Right hindlimb (tissue), 1 donor: ENCODE results near the gene VAV3.

Experiments
- DNase-seq: peaks from one replicate; pipeline ENCODE4 v3.0.0-alpha.2; 2018

VAV3 gene

DNA sequence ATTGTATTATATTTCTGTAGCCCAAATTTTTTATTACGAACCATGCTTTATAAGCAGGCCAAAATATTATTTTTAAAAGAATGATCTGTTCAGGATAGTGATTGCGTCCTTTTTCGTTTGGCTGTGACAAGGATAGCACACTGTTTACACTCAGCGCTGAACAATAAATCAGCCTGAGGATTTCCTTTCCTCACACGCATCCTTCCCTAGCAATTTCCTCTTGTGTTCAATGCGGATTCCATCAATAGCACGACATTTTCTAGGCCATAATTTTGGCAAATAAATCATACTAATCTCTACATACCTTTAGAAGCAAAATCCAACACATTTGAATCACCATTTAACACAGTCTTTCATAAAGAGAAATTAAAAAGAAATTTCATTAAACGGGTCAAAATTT, 1.6 kb upstream of the VAV3 start:
- no peak for DNase-seq

DNA sequence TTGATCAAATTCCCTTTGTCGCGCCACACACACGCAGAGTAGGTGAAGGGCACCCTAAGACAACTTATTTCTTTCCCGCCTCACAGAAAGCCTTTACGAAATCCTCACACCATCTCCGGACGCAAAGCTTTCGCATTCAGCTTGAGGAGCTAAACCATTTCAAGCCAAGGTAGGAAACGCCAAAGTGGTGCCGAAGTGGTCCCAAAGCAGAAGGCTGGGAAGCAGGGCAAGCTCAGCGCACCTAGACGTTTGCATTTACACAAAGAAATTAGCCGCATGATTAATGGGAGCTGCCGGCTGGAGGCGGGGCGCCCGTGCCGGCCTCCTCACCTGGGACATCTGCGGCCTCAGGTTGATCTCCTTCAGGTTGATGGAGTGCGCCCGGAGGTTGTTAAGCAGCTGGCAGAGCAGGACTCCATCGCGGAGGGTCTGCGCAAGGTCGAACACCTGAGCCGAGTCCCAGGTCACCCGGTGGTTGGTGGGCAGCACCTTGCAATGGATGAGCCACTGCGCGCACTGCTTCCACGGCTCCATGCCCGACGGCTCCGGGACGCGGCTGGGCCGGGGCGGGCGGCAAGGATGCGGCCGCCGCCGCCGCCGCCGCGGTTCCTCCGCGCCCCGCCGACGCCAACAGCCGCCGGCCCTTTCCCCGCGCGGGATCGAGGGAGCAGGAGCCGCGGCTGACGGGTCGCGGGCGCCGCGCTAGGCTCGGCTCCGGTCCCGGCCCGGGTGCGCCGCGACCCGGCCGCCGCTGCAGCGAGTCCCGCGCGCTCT, 457 bp downstream of the VAV3 start:
- DNase-seq: peak; percentile 29

DNA sequence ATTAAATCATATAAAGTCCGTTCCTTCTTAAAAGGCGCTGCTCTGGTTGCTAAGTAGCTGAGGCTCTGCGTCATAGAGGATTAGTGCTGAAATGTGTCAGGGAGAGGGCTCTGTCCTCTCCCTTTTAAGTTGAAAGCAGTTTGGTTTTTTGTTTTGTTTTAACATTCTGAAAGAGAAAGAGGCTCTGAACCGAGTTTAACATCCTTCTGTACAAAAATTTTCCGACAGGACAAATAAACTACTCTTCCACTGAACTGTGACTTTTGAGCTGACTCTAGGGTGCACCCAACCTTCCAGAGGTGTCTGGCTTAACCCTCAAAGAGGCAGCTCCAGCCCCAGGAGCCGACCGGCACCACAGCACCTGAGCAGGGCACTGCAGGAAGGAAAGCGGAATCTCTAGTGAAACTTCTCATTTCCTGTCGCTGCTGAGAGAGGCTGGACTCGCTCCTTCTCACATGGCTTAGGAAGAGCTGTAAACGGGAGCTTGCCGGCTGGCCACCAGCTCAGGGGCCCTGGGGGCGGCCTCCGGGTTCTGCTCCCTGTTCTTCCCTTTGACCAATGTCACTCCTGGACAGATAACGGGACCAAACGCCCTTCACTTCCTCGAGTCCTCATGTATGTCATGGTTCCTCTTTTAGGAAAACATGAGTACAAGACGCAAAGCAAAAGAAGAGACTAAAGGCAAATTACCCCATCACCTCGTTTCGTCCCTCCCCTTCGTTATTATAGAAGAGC, 1.2 kb downstream of the VAV3 start:
- peak; percentile 37 for DNase-seq

GRCh38 chr1:107963008-107963407, 2.0 kb downstream of the VAV3 start:
- DNase-seq: no peak

GRCh38 chr1:107954719-107955415, 10.1 kb downstream of the VAV3 start:
- DNase-seq: no peak

- DNase-seq: no peak
Observed at GRCh38 chr1:107954126-107954525, 10.9 kb downstream of the VAV3 start.

GRCh38 chr1:107953556-107953955, 11.4 kb downstream of the VAV3 start:
- DNase-seq: no peak

- no peak for DNase-seq
Observed at GRCh38 chr1:107952989-107953388, 12.0 kb downstream of the VAV3 start.

DNA sequence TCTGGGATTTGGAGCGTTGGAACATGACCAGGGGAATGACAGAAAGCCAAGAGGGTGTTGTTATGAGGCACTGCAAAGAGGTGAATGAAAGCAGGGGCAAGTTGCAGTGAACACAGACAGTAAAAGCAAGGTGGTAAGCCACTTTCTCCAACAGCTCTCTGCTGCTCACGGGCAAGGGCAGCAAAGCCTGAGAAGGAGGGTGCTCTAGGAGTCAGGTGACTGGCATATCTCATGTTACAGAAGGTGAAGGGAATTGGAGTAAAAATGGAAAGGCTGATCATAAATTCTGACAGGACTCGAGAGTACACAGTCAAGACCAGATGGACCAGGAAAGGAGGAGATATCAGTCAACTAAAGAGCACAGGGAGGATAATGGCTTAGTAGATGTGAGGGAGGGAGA, 14.5 kb downstream of the VAV3 start:
- no peak for DNase-seq

DNA sequence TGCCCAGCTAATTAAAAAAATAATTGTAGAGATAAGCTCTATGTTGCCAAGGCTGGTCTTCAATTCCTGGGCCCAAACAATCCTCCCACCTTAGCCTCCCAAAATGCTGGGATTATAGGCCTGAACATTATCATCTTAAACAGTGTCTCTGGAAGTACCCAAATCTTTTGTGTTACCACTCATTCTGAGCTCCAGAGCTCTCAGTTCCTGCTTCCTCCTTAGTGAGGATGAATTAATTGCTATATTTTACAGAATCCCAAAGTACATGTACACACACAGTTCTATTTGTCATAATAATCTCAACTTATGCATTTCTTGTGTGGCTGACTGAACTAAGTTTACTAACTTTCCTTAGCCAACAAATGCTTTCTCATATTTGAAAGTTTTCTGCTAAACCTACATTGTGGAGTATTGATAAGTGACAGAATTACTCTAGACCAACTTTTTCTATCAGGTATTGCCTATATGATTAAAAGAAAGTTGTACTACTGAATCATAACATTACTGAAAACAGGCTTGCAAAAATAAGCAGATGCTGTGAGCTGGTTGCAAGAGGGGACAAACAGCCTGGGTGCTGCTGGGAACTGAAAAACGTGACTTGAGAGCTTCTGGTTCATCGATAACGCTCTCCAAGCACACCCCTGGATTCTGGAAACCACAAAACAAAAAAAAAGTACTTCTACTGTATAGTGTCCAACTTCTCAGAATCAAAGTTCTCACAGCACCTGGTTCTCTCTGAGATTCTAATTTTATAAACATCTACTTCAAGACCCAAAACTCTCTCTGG, 15.3 kb downstream of the VAV3 start:
- no peak for DNase-seq

GRCh38 chr1:107946794-107947193, 18.2 kb downstream of the VAV3 start:
- DNase-seq: no peak

- DNase-seq: no peak
Observed at GRCh38 chr1:107943694-107944093, 21.3 kb downstream of the VAV3 start.

DNA sequence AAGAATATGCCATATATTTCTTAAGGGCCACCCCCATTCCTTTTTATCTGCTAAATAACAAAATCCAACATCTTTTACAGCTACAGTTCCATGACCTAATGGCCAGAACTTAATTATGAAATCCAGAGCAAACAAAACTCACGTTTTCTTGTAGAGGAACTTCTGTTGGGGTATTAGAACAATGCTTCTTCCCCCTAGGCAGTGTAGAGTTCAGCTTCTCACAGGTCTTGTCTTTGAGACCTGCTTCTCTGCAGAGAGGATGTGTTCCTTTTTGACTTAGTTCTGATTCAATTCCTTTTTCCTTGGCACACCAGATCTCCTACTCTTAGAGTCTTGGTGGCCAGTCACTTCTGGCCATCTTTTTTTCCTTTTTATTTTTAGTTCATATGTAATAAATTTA, 22.2 kb downstream of the VAV3 start:
- DNase-seq: no peak

DNA sequence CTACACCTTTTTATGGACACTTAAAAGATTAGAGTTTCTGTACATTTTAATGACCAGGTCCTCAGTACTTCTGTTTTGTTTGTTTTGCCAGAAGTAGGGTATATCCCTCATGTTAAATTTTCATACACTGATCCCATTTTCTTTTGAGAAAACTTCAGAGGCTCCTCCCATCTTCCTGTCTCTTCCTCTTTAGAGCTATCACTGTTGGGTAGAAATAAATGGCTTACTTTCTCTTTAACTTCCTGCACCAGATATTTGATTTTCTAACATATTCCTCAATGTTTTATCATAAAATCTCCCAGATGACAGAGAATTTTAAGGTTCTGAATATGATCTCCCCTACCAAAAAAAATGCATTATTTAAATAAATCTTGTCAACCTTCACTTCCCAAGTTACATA, 23.4 kb downstream of the VAV3 start:
- no peak for DNase-seq

DNA sequence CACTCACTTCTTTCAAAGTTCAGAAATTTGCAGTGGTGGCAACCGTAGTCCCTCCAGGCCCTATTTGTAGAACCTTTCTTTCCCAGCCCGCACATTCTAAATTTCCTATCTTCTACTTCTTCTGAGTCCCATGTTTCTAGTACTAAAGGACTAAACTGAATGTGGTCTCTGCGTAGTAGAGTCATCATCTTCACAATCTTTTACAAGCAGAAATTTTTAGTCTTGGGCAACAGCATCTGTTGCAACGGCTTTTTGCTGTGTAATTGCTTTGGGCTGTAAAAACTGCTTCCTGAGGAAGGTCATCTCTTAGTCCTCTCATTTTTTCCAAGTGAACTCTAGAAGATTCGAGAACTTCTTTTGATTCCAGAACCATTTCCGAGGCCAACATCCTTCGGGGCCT, 23.9 kb downstream of the VAV3 start:
- DNase-seq: no peak

DNA sequence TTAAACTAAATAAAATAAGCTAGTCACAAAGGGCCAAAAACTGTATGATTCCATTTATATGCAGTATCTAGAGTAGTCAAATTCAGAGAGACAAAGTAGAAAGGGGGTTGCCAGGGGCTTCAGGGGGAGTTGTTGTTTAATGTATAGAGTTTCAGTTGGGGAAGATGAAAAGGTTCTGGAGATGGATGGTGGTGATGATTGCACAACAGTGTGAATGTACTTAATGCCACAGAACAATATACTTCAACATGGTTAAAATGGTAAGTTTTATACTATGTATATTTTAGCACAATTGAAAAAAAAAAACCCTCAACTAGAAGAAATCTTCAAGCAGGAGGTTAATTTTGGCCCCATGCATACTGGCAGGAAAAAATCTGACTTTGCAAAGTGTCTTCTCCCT, 24.3 kb downstream of the VAV3 start:
- no peak for DNase-seq

GRCh38 chr1:107940017-107940577, 24.9 kb downstream of the VAV3 start:
- DNase-seq: no peak

GRCh38 chr1:107939256-107939655, 25.7 kb downstream of the VAV3 start:
- DNase-seq: no peak

DNA sequence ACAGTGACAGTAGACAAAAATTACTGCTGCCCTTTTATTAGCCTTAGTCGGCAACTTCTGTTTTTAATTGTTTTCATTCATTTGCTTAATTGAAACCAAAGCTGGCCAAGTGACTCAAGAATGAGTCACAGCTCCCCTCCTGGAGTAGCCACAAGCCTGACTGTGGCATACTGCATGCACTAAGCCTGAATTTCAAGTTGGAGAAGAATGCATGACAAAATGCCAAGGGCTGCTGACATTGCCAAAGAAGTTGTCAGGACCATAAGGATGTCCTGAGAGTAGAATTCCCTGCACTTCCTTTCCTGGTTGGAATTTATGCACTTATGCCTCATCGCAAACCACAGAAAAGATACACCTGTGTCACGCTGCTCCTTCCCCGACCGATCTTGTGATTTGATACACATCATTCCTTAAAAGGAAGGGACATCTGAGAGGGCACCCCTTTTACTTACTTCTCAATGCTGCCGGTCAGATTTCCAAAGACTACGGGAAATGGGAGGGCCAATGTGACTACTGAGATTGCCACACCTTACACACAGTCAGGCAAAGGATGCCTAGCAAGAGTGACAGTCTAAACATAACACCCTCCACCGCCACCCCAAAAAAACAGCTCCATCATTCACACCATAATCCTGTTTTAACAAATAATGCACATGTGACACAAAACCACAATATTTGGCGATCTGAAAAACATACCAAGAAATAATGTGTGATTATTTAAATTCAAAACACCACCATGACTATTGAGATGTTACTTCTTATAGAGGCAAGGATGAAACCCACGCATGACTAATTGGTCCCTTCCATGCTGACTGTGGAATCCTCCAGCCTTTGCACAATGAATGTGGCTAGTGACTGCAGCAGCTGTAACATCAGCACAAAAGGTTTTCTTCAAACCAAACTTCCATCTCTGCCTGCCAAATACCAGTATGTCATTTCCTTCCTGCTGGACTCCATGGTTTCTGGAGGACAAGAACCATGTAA, 28.2 kb downstream of the VAV3 start:
- DNase-seq: peak; percentile 28

DNA sequence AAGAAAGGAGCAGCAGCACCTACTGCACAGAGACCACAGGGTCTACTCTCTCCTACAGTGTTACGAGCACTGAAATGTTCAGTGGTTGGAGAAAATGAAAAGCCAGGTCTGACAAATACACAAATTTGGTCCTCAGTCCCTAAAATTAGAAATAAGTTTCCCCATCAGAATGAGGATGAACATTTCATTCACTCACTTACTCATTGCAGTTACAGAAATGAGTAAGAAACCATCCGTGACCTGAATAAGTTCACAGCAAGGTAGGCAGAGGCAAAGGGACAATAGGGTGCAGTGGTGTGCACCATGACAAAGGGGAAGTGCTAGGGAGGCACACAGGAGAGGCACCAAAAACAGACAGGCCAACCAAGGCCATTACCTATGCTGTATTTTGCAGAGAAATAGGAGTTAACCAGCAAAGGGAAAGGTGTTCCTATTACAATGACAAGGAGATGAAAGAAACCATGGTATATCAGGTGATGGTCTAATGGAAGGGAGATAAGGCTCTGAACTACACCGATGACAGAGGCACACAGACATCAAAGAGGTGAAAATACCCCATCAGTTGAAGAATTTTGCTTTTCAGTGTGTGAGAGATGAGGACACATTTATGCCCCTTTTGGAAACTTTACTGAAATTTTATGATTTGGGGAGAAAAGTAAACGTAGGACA, 29.4 kb downstream of the VAV3 start:
- no peak for DNase-seq

DNA sequence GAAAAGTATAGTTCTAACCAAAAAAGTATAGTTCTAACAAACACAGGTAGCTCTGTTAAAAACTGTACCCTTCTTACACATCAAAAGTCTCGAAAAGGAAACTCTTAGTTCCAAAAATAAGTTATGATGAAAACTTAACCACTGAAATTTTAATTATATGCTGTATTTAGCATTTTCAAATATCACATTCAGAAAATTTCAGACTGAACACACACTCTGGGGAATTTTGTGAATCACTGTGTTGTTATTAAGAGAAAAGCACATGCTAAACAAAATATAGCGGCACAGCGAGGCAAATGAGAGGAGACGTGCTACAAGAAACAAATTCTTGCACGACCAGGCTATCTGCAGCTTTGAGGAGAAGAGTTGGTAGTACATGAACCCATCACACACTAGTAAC, 30.4 kb downstream of the VAV3 start:
- DNase-seq: no peak
